Astrocyte of the spinal cord (primary cell): ENCODE measurements around the gene SHF.

Source experiments
- DNase-seq: peaks from one replicate; pipeline ENCODE4 v3.0.0; 2011; ENCODE audit warnings: low read depth, low spot score
- H3K4me3 ChIP-seq: 2 replicates; pipeline ENCODE4 v1.5.1; 2011; ENCODE audit warnings: low read depth, mild to moderate bottlenecking, low read length, moderate library complexity
- CTCF ChIP-seq: IDR thresholded peaks from 2 replicates; pipeline ENCODE4 v1.5.1; 2012; ENCODE audit warnings: low read depth, mild to moderate bottlenecking, low read length, inconsistent platforms
- in situ Hi-C: cut with HindIII; loops from 2 replicates; pipeline ENCODE4 v1.10.0; 2017; ENCODE audit warnings: low sequenced_read_pairs

Gene SHF

GRCh38 chr15:45134682-45135604, 52.8 kb downstream of the SHF start:
- in situ Hi-C loops: no loop called here
- DNase-seq: no peak
- H3K4me3 ChIP-seq: no peak overlapping the region
- no peak for TF ChIP-seq CTCF

GRCh38 chr15:45134046-45134445, 53.7 kb downstream of the SHF start:
- H3K4me3 ChIP-seq: no peak overlapping the region
- no peak for DNase-seq
- TF ChIP-seq CTCF: no peak
- in situ Hi-C loops: no loop called here

GRCh38 chr15:45133561-45133920, 54.2 kb downstream of the SHF start:
- no peak for TF ChIP-seq CTCF
- no peak overlapping the region for H3K4me3 ChIP-seq
- DNase-seq: no peak
- in situ Hi-C loops: no loop called here

GRCh38 chr15:45132844-45133560, 54.8 kb downstream of the SHF start:
- no peak for DNase-seq

GRCh38 chr15:45131510-45131909, 56.3 kb downstream of the SHF start:
- in situ Hi-C loops: no loop called here
- TF ChIP-seq CTCF: no peak
- H3K4me3 ChIP-seq: no peak overlapping the region
- DNase-seq: no peak

More at GRCh38 chr15:45132844-45133560, 54.8 kb downstream of the SHF start:
- in situ Hi-C loops: no loop called here
- H3K4me3 ChIP-seq: no peak overlapping the region
- TF ChIP-seq CTCF: no peak

GRCh38 chr15:45130291-45131000, 57.3 kb downstream of the SHF start:
- no peak overlapping the region for H3K4me3 ChIP-seq
- in situ Hi-C loops: no loop called here
- DNase-seq: no peak
- no peak for TF ChIP-seq CTCF
